OCI-LY7 (cell line): ENCODE measurements around the gene C16orf74. TPM values are rescaled to one million over a fixed set of nuclear protein-coding genes. Genes with fewer than 3 reads are reported as not detected.

Source experiments
- BruUV-seq: library from RNA; stranded (reverse); fragments of 400-500 nt; replicated peaks from 2 replicates; lab custom pipeline; 2021; lab: Mats Ljungman, UMichigan
- CTCF ChIA-PET: fragments of 300-600 bp; sonication (Branson Sonifier 250); formaldehyde crosslinking; loops from one replicate; lab custom pipeline; 2022; ENCODE audit warnings: antibody characterized with exemption; ENCODE audit not compliant: unreplicated experiment; lab: Charles Lee
- POLR2A ChIA-PET: fragments of 300-600 bp; sonication (Branson Sonifier 250); formaldehyde crosslinking; loops from one replicate; lab custom pipeline; 2022; ENCODE audit warnings: antibody characterized with exemption; lab: Charles Lee
- DNase-seq: peaks from one replicate; pipeline ENCODE4 v3.0.0-alpha.2; 2015; ENCODE audit warnings: low spot score
- H2AFZ ChIP-seq: fragments of 200-600 bp; sonication (generic), shearing (Covaris generic); 2 replicates; pipeline ENCODE4 v1.6.1; 2014; ENCODE audit warnings: mild to moderate bottlenecking, antibody characterized with exemption, low read length, moderate library complexity
- H3K27ac ChIP-seq: fragments of 200-600 bp; sonication (generic); 2 replicates; pipeline ENCODE4 v1.5.1; 2014; ENCODE audit warnings: mixed run types, low read depth, mild to moderate bottlenecking, moderate library complexity, low read length, inconsistent platforms; ENCODE audit not compliant: poor library complexity, severe bottlenecking
- H3K36me3 ChIP-seq: fragments of 200-600 bp; sonication (generic); 2 replicates; pipeline ENCODE4 v1.6.1; 2014; ENCODE audit warnings: mild to moderate bottlenecking, antibody characterized with exemption, low read length, moderate library complexity, mixed read lengths; ENCODE audit not compliant: insufficient read depth
- H3K4me1 ChIP-seq: fragments of 200-600 bp; sonication (generic); 2 replicates; pipeline ENCODE4 v1.5.1; 2014; ENCODE audit warnings: mild to moderate bottlenecking, low read length; ENCODE audit not compliant: insufficient read depth, poor library complexity, severe bottlenecking
- H3K4me2 ChIP-seq: fragments of 200-600 bp; sonication (generic); 2 replicates; pipeline ENCODE4 v1.6.1; 2014; ENCODE audit warnings: mild to moderate bottlenecking, low read length
- H3K4me3 ChIP-seq: fragments of 200-600 bp; sonication (generic); 2 replicates; pipeline ENCODE4 v1.5.1; 2014; ENCODE audit warnings: mild to moderate bottlenecking, low read depth, low read length; ENCODE audit not compliant: poor library complexity, severe bottlenecking
- H3K79me2 ChIP-seq: fragments of 200-600 bp; sonication (generic); 2 replicates; pipeline ENCODE4 v1.6.1; 2016; ENCODE audit warnings: low read depth, mild to moderate bottlenecking, low read length, moderate library complexity, mixed read lengths; ENCODE audit not compliant: insufficient read depth
- H3K9me2 ChIP-seq: fragments of 200-600 bp; sonication (generic); 2 replicates; pipeline ENCODE4 v1.6.1; 2016; ENCODE audit warnings: mild to moderate bottlenecking, low read length, mixed read lengths; ENCODE audit not compliant: insufficient read depth
- H3K9me3 ChIP-seq: fragments of 200-600 bp; sonication (generic); 2 replicates; pipeline ENCODE4 v1.6.1; 2014; ENCODE audit warnings: mild to moderate bottlenecking, mixed run types, low read length, mixed read lengths
- H4K20me1 ChIP-seq: fragments of 200-600 bp; sonication (generic); 2 replicates; pipeline ENCODE4 v1.6.1; 2014; ENCODE audit warnings: mild to moderate bottlenecking, antibody characterized with exemption, low read length, moderate library complexity, mixed read lengths; ENCODE audit not compliant: insufficient read depth
- CTCF ChIP-seq: fragments of 200-600 bp; sonication (generic); conservative IDR thresholded peaks from 2 replicates; pipeline ENCODE4 v1.5.1; 2014; ENCODE audit warnings: mild to moderate bottlenecking, antibody characterized with exemption, low read length, moderate library complexity, mixed read lengths
- EZH2phosphoT487 ChIP-seq: fragments of 200-600 bp; sonication (generic); IDR thresholded peaks from 2 replicates; pipeline ENCODE4 v1.6.1; 2018; ENCODE audit warnings: low read depth, borderline replicate concordance, mild to moderate bottlenecking, mixed run types, antibody characterized with exemption, low read length, moderate library complexity, mixed read lengths
- intact Hi-C: fragments of 100-400 bp; cut with micrococcal nuclease; formaldehyde crosslinking; loops from one replicate; pipeline ENCODE4 v1.10.0; 2022; ENCODE audit not compliant: unreplicated experiment
- total RNA-seq, 2 experiments: library from RNA; depleted of rRNA in 1 of 2; stranded (reverse); fragments of >200 nt in 1 of 2; shearing (Covaris generic) in 1 of 2; gene quantifications; 2 replicates each; pipeline ENCODE4 v1.2.3, GENCODE V29; 2014 to 2022

Gene C16orf74
- total RNA-seq, 2 experiments from 2014 or later: 6.8 to 9.7 TPM

GRCh38 chr16:85716022-85716679 lies 34.7 kb downstream of the C16orf74 start:
- ChIA-PET POLR2A (interaction anchor here (0.7 to 2.6 kb wide), 3 partner anchors 18 to 41 kb away, joined by 3 to 12 read pairs (median 8); partner anchors contain the start of gene GINS2), CTCF (interaction anchor here (1.0 kb wide), 1 partner anchor 57 kb away, joined by 3 read pairs; no protein-coding TSS in a partner anchor)
- Histone ChIP-seq H3K79me2 (no peaks in the 10 kb centered on the region), H4K20me1 (no peaks in the 10 kb centered on the region), H3K27ac (no peak overlapping the region), H3K4me3 (no peak overlapping the region), H3K9me2 (no peaks in the 10 kb centered on the region), H3K36me3 (no peaks in the 10 kb centered on the region), H2AFZ (no peak overlapping the region), H3K4me1 (peaks cover 8% of the 10 kb centered on the region), H3K9me3 (peaks cover 10% of the 10 kb centered on the region), H3K4me2 (no peak overlapping the region)
- no peak for DNase-seq
- no peak for TF ChIP-seq CTCF
- intact Hi-C loops: loop anchor here (5.0 kb wide), 1 partner anchor 39 kb away; no protein-coding TSS in a partner anchor
- no TSS peak for BruUV-seq

- peaks cover 8% of the 10 kb centered on the region for H3K4me1 ChIP-seq
- DNase-seq: no peak
- no peak overlapping the region for H3K4me3 ChIP-seq
- CTCF ChIA-PET: interaction anchor here (0.6 kb wide), 1 partner anchor 47 kb away, joined by 3 read pairs; no protein-coding TSS in a partner anchor
- intact Hi-C loops: loop anchor here (5.0 kb wide), 1 partner anchor 38 kb away; no protein-coding TSS in a partner anchor
- no peaks in the 10 kb centered on the region for H3K36me3 ChIP-seq
- H3K79me2 ChIP-seq: no peaks in the 10 kb centered on the region
- no peaks in the 10 kb centered on the region for H4K20me1 ChIP-seq
- no peak for TF ChIP-seq EZH2phosphoT487
- TF ChIP-seq CTCF: no peak
- H2AFZ ChIP-seq: no peak overlapping the region
- peaks cover 10% of the 10 kb centered on the region for H3K9me3 ChIP-seq
- POLR2A ChIA-PET: interaction anchor here (0.7 to 2.6 kb wide), 4 partner anchors 9 to 40 kb away, joined by 3 to 12 read pairs (median 6); partner anchors contain the start of gene GINS2
- no TSS peak for BruUV-seq
- H3K27ac ChIP-seq: no peak overlapping the region
- no peak overlapping the region for H3K4me2 ChIP-seq
- no peaks in the 10 kb centered on the region for H3K9me2 ChIP-seq
These were observed 35.5 kb downstream of the C16orf74 start for GRCh38 chr16:85715169-85716021.
